HFF-Myc (cell line): Measurements from ENCODE around the gene SMYD3.
A peak's percentile ranks its signal among the peaks of the same experiment; 100 is the strongest.
"Not testable (repeated sequence)": the region's sequence is repeated elsewhere in the genome, so short reads cannot be mapped to it uniquely, and the experiment has no call there.

Experiments used
- DNase-seq: peaks from one replicate; pipeline ENCODE4 v3.0.0-alpha.2; 2011; ENCODE audit warnings: low read depth; ENCODE audit errors: extremely low read depth
- H3K4me3 ChIP-seq: replicated peaks from 2 replicates; pipeline ENCODE4 v1.5.1; 2011; ENCODE audit warnings: low read depth, mild to moderate bottlenecking, control low read depth, low read length
- CTCF ChIP-seq: IDR thresholded peaks from 2 replicates; pipeline ENCODE4 v1.5.1; 2012; ENCODE audit warnings: mild to moderate bottlenecking, low read depth, low read length, control low read depth; ENCODE audit errors: missing control alignments

SMYD3 gene

GRCh38 chr1:246324711-246325110 lies 182.4 kb downstream of the SMYD3 start:
- no peak overlapping the region for H3K4me3 ChIP-seq
- DNase-seq: no peak

GRCh38 chr1:246324033-246324432 lies 183.0 kb downstream of the SMYD3 start:
- DNase-seq, H3K4me3 ChIP-seq: not testable (repeated sequence)

More at GRCh38 chr1:246324711-246325110, 182.4 kb downstream of the SMYD3 start:
- TF ChIP-seq CTCF: no peak

- no peak for TF ChIP-seq CTCF
- H3K4me3 ChIP-seq: no peak overlapping the region
- DNase-seq: peak; percentile 20
These were observed 186.8 kb downstream of the SMYD3 start for GRCh38 chr1:246320286-246320685.

- no peak for DNase-seq
- no peak overlapping the region for H3K4me3 ChIP-seq
- TF ChIP-seq CTCF: no peak
These were observed 187.9 kb downstream of the SMYD3 start for GRCh38 chr1:246319083-246319714.

- DNase-seq: no peak
- TF ChIP-seq CTCF: no peak
- H3K4me3 ChIP-seq: no peak overlapping the region
These were observed 188.5 kb downstream of the SMYD3 start for GRCh38 chr1:246318622-246319021.

GRCh38 chr1:246318036-246318359 lies 189.1 kb downstream of the SMYD3 start:
- no peak overlapping the region for H3K4me3 ChIP-seq
- no peak for TF ChIP-seq CTCF
- no peak for DNase-seq

- TF ChIP-seq CTCF: no peak
- H3K4me3 ChIP-seq: no peak overlapping the region
- DNase-seq: no peak
These were observed 189.6 kb downstream of the SMYD3 start for GRCh38 chr1:246317332-246318035.
